Measurements from ENCODE around the gene ARHGEF9.
"Not testable (repeated sequence)": the region's sequence is repeated elsewhere in the genome, so short reads cannot be mapped to it uniquely, and the experiment has no call there.

The ARHGEF9 gene

GRCh38 chrX:63784902-63785707 lies at the start of gene ARHGEF9:
TSS of gene ARHGEF9 (minus strand) at chrX:63785214. CDS start at chrX:63785145, 69 bp downstream.
- DNase-seq (ENCODE audit: low read depth, low spot score) = no peak

GRCh38 chrX:63825446-63825845 lies 40.4 kb upstream of the ARHGEF9 start:
- not testable (repeated sequence) for DNase-seq (ENCODE audit: low read depth, low spot score)

- DNase-seq (ENCODE audit: low read depth, low spot score) = no peak
Observed at GRCh38 chrX:63818156-63818555, 33.1 kb upstream of the ARHGEF9 start.

- no peak for DNase-seq (ENCODE audit: low read depth, low spot score)
Observed at GRCh38 chrX:63817696-63818095, 32.7 kb upstream of the ARHGEF9 start.

- DNase-seq (ENCODE audit: low read depth, low spot score) = no peak
Observed at GRCh38 chrX:63812823-63813222, 27.8 kb upstream of the ARHGEF9 start.

- DNase-seq (ENCODE audit: low read depth, low spot score) = no peak
Observed at GRCh38 chrX:63810746-63811145, 25.7 kb upstream of the ARHGEF9 start.

GRCh38 chrX:63809173-63809572 lies 24.2 kb upstream of the ARHGEF9 start:
- no peak for DNase-seq (ENCODE audit: low read depth, low spot score)

- not testable (repeated sequence) for DNase-seq (ENCODE audit: low read depth, low spot score)
Observed at GRCh38 chrX:63795406-63795805, 10.4 kb upstream of the ARHGEF9 start.

GRCh38 chrX:63785708-63786040 lies 660 bp upstream of the ARHGEF9 start:
- DNase-seq (ENCODE audit: low read depth, low spot score) = no peak

GRCh38 chrX:63784346-63784901 lies 590 bp downstream of the ARHGEF9 start:
- no peak for DNase-seq (ENCODE audit: low read depth, low spot score)

- no peak for DNase-seq (ENCODE audit: low read depth, low spot score)
Observed at GRCh38 chrX:63782515-63782914, 2.5 kb downstream of the ARHGEF9 start.

GRCh38 chrX:63768760-63769159 lies 16.3 kb downstream of the ARHGEF9 start:
- DNase-seq (ENCODE audit: low read depth, low spot score) = no peak

GRCh38 chrX:63765712-63766111 lies 19.3 kb downstream of the ARHGEF9 start:
- no peak for DNase-seq (ENCODE audit: low read depth, low spot score)

GRCh38 chrX:63764946-63765345 lies 20.1 kb downstream of the ARHGEF9 start:
- DNase-seq (ENCODE audit: low read depth, low spot score) = no peak

- no peak for DNase-seq (ENCODE audit: low read depth, low spot score)
Observed at GRCh38 chrX:63761639-63762038, 23.4 kb downstream of the ARHGEF9 start.

GRCh38 chrX:63758011-63758410 lies 27.0 kb downstream of the ARHGEF9 start:
- DNase-seq (ENCODE audit: low read depth, low spot score) = no peak

GRCh38 chrX:63755892-63756291 lies 29.1 kb downstream of the ARHGEF9 start:
- DNase-seq (ENCODE audit: low read depth, low spot score) = no peak

GRCh38 chrX:63754860-63755579 lies 30.0 kb downstream of the ARHGEF9 start:
- DNase-seq (ENCODE audit: low read depth, low spot score) = peak; percentile 67

- DNase-seq (ENCODE audit: low read depth, low spot score) = no peak
Observed at GRCh38 chrX:63754136-63754859, 30.7 kb downstream of the ARHGEF9 start.

- DNase-seq (ENCODE audit: low read depth, low spot score) = no peak
Observed at GRCh38 chrX:63751481-63751880, 33.5 kb downstream of the ARHGEF9 start.

GRCh38 chrX:63750811-63751210 lies 34.2 kb downstream of the ARHGEF9 start:
- DNase-seq (ENCODE audit: low read depth, low spot score) = no peak

- DNase-seq (ENCODE audit: low read depth, low spot score) = no peak
Observed at GRCh38 chrX:63747331-63747730, 37.7 kb downstream of the ARHGEF9 start.

Measured in activated naive CD8-positive, alpha-beta T cell treated with anti-CD3 and anti-CD28 coated beads, Interleukin-2, amount 50 U/mL, for 16 hours (primary cell).